ENCODE results near the gene FGF14. TPM values are rescaled to one million over a fixed set of nuclear protein-coding genes. Genes with fewer than 3 reads are reported as not detected.

The FGF14 gene
- total and polyA plus RNA-seq, 2 donors (not counting 3 experiments of a cell fraction or from before 2014, with no cell fraction given) = not detected

DNA sequence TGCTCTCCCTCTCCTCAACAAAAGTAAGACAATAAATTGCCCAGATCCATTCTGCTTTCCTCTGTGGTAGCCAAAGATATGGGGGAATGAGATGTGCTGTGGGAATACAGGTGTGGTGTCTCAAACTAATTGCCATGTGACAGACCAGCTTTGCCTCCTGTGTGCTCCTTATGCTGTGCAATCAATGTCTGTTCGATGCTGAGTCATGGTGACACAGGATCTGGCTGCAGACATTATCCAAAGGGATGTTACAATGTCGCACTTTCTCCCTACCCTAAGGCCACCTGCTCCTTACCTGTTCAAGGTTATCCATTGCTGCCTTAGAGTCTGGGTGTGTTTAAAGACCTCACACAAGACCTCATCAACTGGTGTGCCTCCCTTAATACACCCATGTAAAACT is 32.5 kb downstream of the FGF14 start:
- CTCF ChIA-PET = interaction anchor here (0.8 kb wide), 1 partner anchor 187 kb away, joined by 3 read pairs; no protein-coding TSS in a partner anchor
- Histone ChIP-seq H3K79me2 (ENCODE audit: control insufficient read depth, insufficient read depth, low read length) (no peaks in the 10 kb centered on the region), H3K36me3 (ENCODE audit: control insufficient read depth in 2 of 2, extremely low read depth in 1 of 2, insufficient read depth in 2 of 2, low read length in 2 of 2) (no peaks in the 10 kb centered on the region), H3K9me1 (replicated peaks; ENCODE audit: control insufficient read depth, extremely low read depth, insufficient read depth, low read length) (no peaks in the 10 kb centered on the region), H3K4me3 (replicated peaks in 1 of 3; ENCODE audit: insufficient read depth in 1 of 3, low read depth in 1 of 3, low read length in 3 of 3) (no peak overlapping the region), H2AFZ (ENCODE audit: low read depth, low read length) (no peak overlapping the region), H3K27ac (ENCODE audit: insufficient read depth, low read depth, low read length) (no peak overlapping the region), H3K27me3 (ENCODE audit: control insufficient read depth in 2 of 2, insufficient read depth in 2 of 2, low read length in 2 of 2) (no peaks in the 10 kb centered on the region), H3K9ac (replicated peaks; ENCODE audit: extremely low read depth, insufficient read depth, low read length) (no peak overlapping the region), H3K4me2 (ENCODE audit: insufficient read depth, low read length) (no peak overlapping the region), H3K9me3 (replicated peaks; ENCODE audit: control insufficient read depth, insufficient read depth, low read length) (no peaks in the 10 kb centered on the region), H4K20me1 (replicated peaks; ENCODE audit: control insufficient read depth, extremely low read depth, insufficient read depth, low read length) (no peaks in the 10 kb centered on the region), H3K4me1 (ENCODE audit: control insufficient read depth, extremely low read depth, insufficient read depth, low read length) (no peaks in the 10 kb centered on the region)
- no peak for DNase-seq (ENCODE audit: low read depth, low spot score)
- intact Hi-C loops (cut with micrococcal nuclease) = no loop called here
- BruUV-seq (replicated peaks) = no TSS peak
- dilution Hi-C loops (cut with MboI; ENCODE audit: extremely low pct_ligation_motif_present, low sequenced_read_pairs) = no loop called here
- no peak for TF ChIP-seq GATA2 (IDR thresholded peaks at IDR 0.05; ENCODE audit: insufficient read depth, insufficient read length, low read depth, low read length)
- POLR2A ChIA-PET = no interaction called here
- FAIRE-seq = no peak

DNA sequence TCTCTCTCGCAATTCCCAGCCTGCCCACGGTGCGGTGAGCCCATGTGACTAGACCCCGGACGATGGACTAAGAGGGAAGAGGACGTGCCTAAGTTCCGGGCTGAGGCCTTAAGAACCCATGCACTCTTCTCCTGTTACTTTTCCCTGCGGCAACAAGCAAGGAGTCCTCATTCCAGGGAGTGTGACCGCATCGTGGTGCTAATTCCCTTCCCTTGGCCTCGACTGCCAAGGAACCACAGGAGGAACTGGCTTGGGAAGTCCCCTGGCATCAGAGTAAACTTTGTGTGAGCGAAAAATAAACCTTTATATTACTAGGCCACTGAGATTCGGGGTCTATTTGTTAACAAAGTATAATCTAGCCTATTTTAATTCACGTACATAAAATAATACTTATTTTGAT is 34.0 kb downstream of the FGF14 start:
- ChIA-PET POLR2A (no interaction called here), CTCF (no interaction called here)
- Histone ChIP-seq H3K27me3 (ENCODE audit: control insufficient read depth in 2 of 2, insufficient read depth in 2 of 2, low read length in 2 of 2) (no peaks in the 10 kb centered on the region), H3K4me1 (ENCODE audit: control insufficient read depth, extremely low read depth, insufficient read depth, low read length) (no peaks in the 10 kb centered on the region), H4K20me1 (replicated peaks; ENCODE audit: control insufficient read depth, extremely low read depth, insufficient read depth, low read length) (no peaks in the 10 kb centered on the region), H3K9me1 (replicated peaks; ENCODE audit: control insufficient read depth, extremely low read depth, insufficient read depth, low read length) (no peaks in the 10 kb centered on the region), H3K27ac (ENCODE audit: insufficient read depth, low read depth, low read length) (no peak overlapping the region), H3K79me2 (ENCODE audit: control insufficient read depth, insufficient read depth, low read length) (no peaks in the 10 kb centered on the region), H2AFZ (ENCODE audit: low read depth, low read length) (no peak overlapping the region), H3K9ac (replicated peaks; ENCODE audit: extremely low read depth, insufficient read depth, low read length) (no peak overlapping the region), H3K9me3 (replicated peaks; ENCODE audit: control insufficient read depth, insufficient read depth, low read length) (no peaks in the 10 kb centered on the region), H3K36me3 (ENCODE audit: control insufficient read depth in 2 of 2, extremely low read depth in 1 of 2, insufficient read depth in 2 of 2, low read length in 2 of 2) (no peaks in the 10 kb centered on the region), H3K4me2 (ENCODE audit: insufficient read depth, low read length) (no peak overlapping the region), H3K4me3 (replicated peaks in 1 of 3; ENCODE audit: insufficient read depth in 1 of 3, low read depth in 1 of 3, low read length in 3 of 3) (no peak overlapping the region)
- TF ChIP-seq MYC (IDR thresholded peaks at IDR 0.05; ENCODE audit: low read depth, low read length) = no peak
- TF ChIP-seq, protein P1, sequence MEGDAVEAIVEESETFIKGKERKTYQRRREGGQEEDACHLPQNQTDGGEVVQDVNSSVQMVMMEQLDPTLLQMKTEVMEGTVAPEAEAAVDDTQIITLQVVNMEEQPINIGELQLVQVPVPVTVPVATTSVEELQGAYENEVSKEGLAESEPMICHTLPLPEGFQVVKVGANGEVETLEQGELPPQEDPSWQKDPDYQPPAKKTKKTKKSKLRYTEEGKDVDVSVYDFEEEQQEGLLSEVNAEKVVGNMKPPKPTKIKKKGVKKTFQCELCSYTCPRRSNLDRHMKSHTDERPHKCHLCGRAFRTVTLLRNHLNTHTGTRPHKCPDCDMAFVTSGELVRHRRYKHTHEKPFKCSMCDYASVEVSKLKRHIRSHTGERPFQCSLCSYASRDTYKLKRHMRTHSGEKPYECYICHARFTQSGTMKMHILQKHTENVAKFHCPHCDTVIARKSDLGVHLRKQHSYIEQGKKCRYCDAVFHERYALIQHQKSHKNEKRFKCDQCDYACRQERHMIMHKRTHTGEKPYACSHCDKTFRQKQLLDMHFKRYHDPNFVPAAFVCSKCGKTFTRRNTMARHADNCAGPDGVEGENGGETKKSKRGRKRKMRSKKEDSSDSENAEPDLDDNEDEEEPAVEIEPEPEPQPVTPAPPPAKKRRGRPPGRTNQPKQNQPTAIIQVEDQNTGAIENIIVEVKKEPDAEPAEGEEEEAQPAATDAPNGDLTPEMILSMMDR (IDR thresholded peaks at IDR 0.05; ENCODE audit: extremely low read depth in 1 of 2, insufficient read depth in 1 of 2, low read depth in 1 of 2, low read length in 2 of 2) = no peak
- no peak for TF ChIP-seq FOS (IDR thresholded peaks at IDR 0.05; ENCODE audit: borderline replicate concordance, insufficient read depth, low read length)
- no peak for TF ChIP-seq EZH2 (IDR thresholded peaks at IDR 0.05; ENCODE audit: borderline replicate concordance, low read depth, low read length, severe bottlenecking)
- TF ChIP-seq, protein P2, sequence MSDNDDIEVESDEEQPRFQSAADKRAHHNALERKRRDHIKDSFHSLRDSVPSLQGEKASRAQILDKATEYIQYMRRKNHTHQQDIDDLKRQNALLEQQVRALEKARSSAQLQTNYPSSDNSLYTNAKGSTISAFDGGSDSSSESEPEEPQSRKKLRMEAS (IDR thresholded peaks at IDR 0.05; ENCODE audit: insufficient read depth, insufficient read length) = no peak
- no peak for TF ChIP-seq GATA2 (IDR thresholded peaks at IDR 0.05; ENCODE audit: insufficient read depth, insufficient read length, low read depth, low read length)
- no peak for TF ChIP-seq POLR2AphosphoS5 (IDR thresholded peaks at IDR 0.05; ENCODE audit: insufficient read depth, low read depth, low read length)
- no peak for TF ChIP-seq POLR2A (IDR thresholded peaks at IDR 0.05; ENCODE audit: low read depth, low read length)
- no peak for TF ChIP-seq JUN (IDR thresholded peaks at IDR 0.05; ENCODE audit: borderline replicate concordance, insufficient read depth, insufficient read length, low read depth)
- dilution Hi-C loops (cut with MboI; ENCODE audit: extremely low pct_ligation_motif_present, low sequenced_read_pairs) (no loop called here), intact Hi-C loops (cut with micrococcal nuclease) (no loop called here)
- no TSS peak for BruUV-seq (replicated peaks)
- FAIRE-seq (no peak), DNase-seq (ENCODE audit: low read depth, low spot score) (no peak)
